Endothelial cell of umbilical vein (primary cell): ENCODE data around the gene NAE1. TPM values are rescaled to one million over a fixed set of nuclear protein-coding genes. Genes with fewer than 3 reads are reported as not detected.

Source experiments
- BruUV-seq: library from RNA; stranded (reverse); fragments of 400-500 nt; replicated peaks from 2 replicates; lab custom pipeline; 2021; lab: Mats Ljungman, UMichigan
- CTCF ChIA-PET: fragments of 300-600, 350-600 bp; sonication (Branson Sonifier 250); formaldehyde crosslinking; loops from one replicate; lab custom pipeline; 2021; ENCODE audit warnings: antibody characterized with exemption, inconsistent platforms; lab: Charles Lee
- POLR2A ChIA-PET: fragments of 300-600, 350-600 bp; sonication (Branson Sonifier 250); formaldehyde crosslinking; loops from one replicate; lab custom pipeline; 2021; ENCODE audit warnings: antibody characterized with exemption, inconsistent platforms; lab: Charles Lee
- DNase-seq: peaks from one replicate; pipeline ENCODE4 v3.0.0-alpha.2; 2011; ENCODE audit warnings: low read depth, low spot score
- FAIRE-seq: peaks from 2 replicates; lab custom pipeline; 2011; peaks lifted over from hg19 to GRCh38; lab: Jason Lieb, UNC
- H2AFZ ChIP-seq: 2 replicates; pipeline ENCODE4 v1.6.0; 2012; ENCODE audit warnings: low read depth, low read length, control low read depth, inconsistent platforms
- H3K27ac ChIP-seq: 2 replicates; pipeline ENCODE4 v1.5.1; 2011; ENCODE audit warnings: low read depth, mild to moderate bottlenecking, control low read depth, low read length, moderate library complexity; ENCODE audit not compliant: insufficient read depth
- H3K27me3 ChIP-seq, 2 experiments: 2 replicates each; pipeline versions ENCODE4 v1.6.0 to v1.6.1; 2011; ENCODE audit warnings: low read length in 2 of 2, mixed read lengths in 1 of 2; ENCODE audit not compliant: control insufficient read depth in 2 of 2, insufficient read depth in 2 of 2
- H3K36me3 ChIP-seq, 2 experiments: 2 replicates in 1 of 2; 3 replicates in 1 of 2; pipeline ENCODE4 v1.5.1; 2011; ENCODE audit warnings: low read length in 2 of 2, mild to moderate bottlenecking in 1 of 2, moderate library complexity in 1 of 2; ENCODE audit not compliant: control insufficient read depth in 2 of 2, insufficient read depth in 2 of 2; ENCODE audit errors: extremely low read depth in 1 of 2
- H3K4me1 ChIP-seq: 3 replicates; pipeline ENCODE4 v1.5.1; 2011; ENCODE audit warnings: mild to moderate bottlenecking, low read length; ENCODE audit not compliant: control insufficient read depth, insufficient read depth; ENCODE audit errors: extremely low read depth
- H3K4me2 ChIP-seq: 2 replicates; pipeline ENCODE4 v1.6.1; 2011; ENCODE audit warnings: low read length, control low read depth, mixed read lengths; ENCODE audit not compliant: insufficient read depth
- H3K4me3 ChIP-seq, 3 experiments: fragments of 200-600 bp in 1 of 3; sonication (generic), shearing (Covaris generic) in 1 of 3; replicated peaks in 1 of 3; 2 replicates each; pipeline ENCODE4 v1.5.1; 2011 to 2016; ENCODE audit warnings: control low read depth in 3 of 3, low read length in 3 of 3, mild to moderate bottlenecking in 2 of 3, inconsistent platforms in 1 of 3, low read depth in 1 of 3, moderate library complexity in 1 of 3; ENCODE audit not compliant: insufficient read depth in 1 of 3
- H3K79me2 ChIP-seq: 2 replicates; pipeline ENCODE4 v1.6.0; 2012; ENCODE audit warnings: low read length, inconsistent platforms; ENCODE audit not compliant: control insufficient read depth, insufficient read depth
- H3K9ac ChIP-seq: replicated peaks from 2 replicates; pipeline ENCODE3; 2011; ENCODE audit warnings: low read length, control low read depth; ENCODE audit not compliant: insufficient read depth; ENCODE audit errors: extremely low read depth
- H3K9me1 ChIP-seq: replicated peaks from 3 replicates; pipeline ENCODE4 v1.6.0; 2011; ENCODE audit warnings: mild to moderate bottlenecking, low read length; ENCODE audit not compliant: control insufficient read depth, insufficient read depth; ENCODE audit errors: extremely low read depth
- H3K9me3 ChIP-seq: replicated peaks from 2 replicates; pipeline ENCODE4 v1.5.1; 2012; ENCODE audit warnings: low read length, inconsistent platforms; ENCODE audit not compliant: control insufficient read depth, insufficient read depth
- H4K20me1 ChIP-seq: replicated peaks from 2 replicates; pipeline ENCODE3; 2011; ENCODE audit warnings: mild to moderate bottlenecking, low read length; ENCODE audit not compliant: control insufficient read depth, insufficient read depth; ENCODE audit errors: extremely low read depth
- CTCF ChIP-seq, 2 donors: IDR thresholded peaks; 1 replicate in 1 of 2; 2 replicates in 1 of 2; pipeline ENCODE4 v1.5.1; 2011; ENCODE audit warnings: low read length in 2 of 2, mild to moderate bottlenecking in 2 of 2, moderate library complexity in 2 of 2, control low read depth in 1 of 2, inconsistent platforms in 1 of 2, low read depth in 1 of 2; ENCODE audit not compliant: insufficient read depth in 1 of 2; ENCODE audit errors: extremely low read depth in 1 of 2
- EZH2 ChIP-seq: IDR thresholded peaks from 2 replicates; pipeline ENCODE4 v1.6.1; 2012; ENCODE audit warnings: borderline replicate concordance, low read depth, mild to moderate bottlenecking, moderate library complexity, low read length, inconsistent platforms; ENCODE audit not compliant: severe bottlenecking
- FOS ChIP-seq: IDR thresholded peaks from 2 replicates; pipeline ENCODE4 v1.6.1; 2011; ENCODE audit warnings: mild to moderate bottlenecking, low read length, moderate library complexity, borderline replicate concordance; ENCODE audit not compliant: insufficient read depth
- GATA2 ChIP-seq: IDR thresholded peaks from 2 replicates; pipeline ENCODE4 v1.7.0; 2011; ENCODE audit warnings: low read depth, mild to moderate bottlenecking, moderate library complexity, mixed read lengths, low read length; ENCODE audit not compliant: insufficient read length, insufficient read depth
- JUN ChIP-seq: IDR thresholded peaks from 2 replicates; pipeline ENCODE4 v1.6.1; 2011; ENCODE audit warnings: borderline replicate concordance, low read depth; ENCODE audit not compliant: insufficient read length, insufficient read depth
- MAX ChIP-seq: IDR thresholded peaks from 2 replicates; pipeline ENCODE4 v1.6.1; 2011; ENCODE audit not compliant: insufficient read depth, insufficient read length
- MYC ChIP-seq: IDR thresholded peaks from one replicate; pipeline ENCODE4 v1.6.1; 2011; ENCODE audit warnings: mild to moderate bottlenecking, low read depth, low read length
- POLR2A ChIP-seq: IDR thresholded peaks from 2 replicates; pipeline ENCODE4 v1.6.1; 2012; ENCODE audit warnings: low read depth, mild to moderate bottlenecking, control low read depth, low read length
- POLR2AphosphoS5 ChIP-seq: IDR thresholded peaks from 2 replicates; pipeline ENCODE4 v1.6.1; 2012; ENCODE audit warnings: low read depth, mild to moderate bottlenecking, control low read depth, low read length, moderate library complexity; ENCODE audit not compliant: insufficient read depth
- dilution Hi-C: fragments of 300-500 bp; cut with MboI; formaldehyde crosslinking; loops from one replicate; pipeline ENCODE4 v1.15.0; 2019; ENCODE audit warnings: low sequenced_read_pairs; ENCODE audit not compliant: extremely low pct_ligation_motif_present
- intact Hi-C: fragments of 100-400 bp; cut with micrococcal nuclease; formaldehyde crosslinking; loops from one replicate; pipeline ENCODE4 v1.10.0; 2022
- polyA plus RNA-seq, 4 experiments: library from polyadenylated mRNA; depleted of rRNA in 3 of 4; stranded (reverse) in 3 of 4; unstranded in 1 of 4; fragments of >200 nt; gene quantifications; 2 replicates each; pipeline versions ENCODE4 v1.2.1 to v1.2.3, GENCODE V29; 2011 to 2012; ENCODE audit warnings: missing spikeins in 1 of 4
- total RNA-seq: library from RNA; stranded (reverse); gene quantifications from 2 replicates; pipeline ENCODE4 v1.2.3, GENCODE V29; 2021

The NAE1 gene
- total and polyA plus RNA-seq, 2 donors (not counting 3 experiments of a cell fraction or from before 2014, with no cell fraction given) = 23.6 to 64.3 TPM

- CTCF ChIA-PET = interaction anchor here (0.5 to 3.5 kb wide), 4 partner anchors 8 to 58 kb away, joined by 3 to 36 read pairs (median 9); partner anchors contain the start of gene NAE1
These were observed 12.0 kb upstream of the NAE1 start for GRCh38 chr16:66842765-66843164.

More at GRCh38 chr16:66842765-66843164, 12.0 kb upstream of the NAE1 start:
- Histone ChIP-seq H2AFZ (no peak overlapping the region), H3K9me1 (no peaks in the 10 kb centered on the region), H3K4me2 (no peak overlapping the region), H3K9ac (no peak overlapping the region), H3K9me3 (no peaks in the 10 kb centered on the region), H3K4me1 (peaks cover 2% of the 10 kb centered on the region), H3K79me2 (no peaks in the 10 kb centered on the region), H4K20me1 (no peaks in the 10 kb centered on the region), H3K36me3 (no peaks in the 10 kb centered on the region), H3K27ac (no peak overlapping the region), H3K4me3 (no peak overlapping the region), H3K27me3 (peaks cover 47 to 50% of the 10 kb centered on the region in 2 experiments)
- TF ChIP-seq FOS (no peak), POLR2AphosphoS5 (no peak), JUN (no peak), POLR2A (no peak), MAX (no peak), EZH2 (no peak), CTCF (IDR thresholded peaks at IDR 0.05; ENCODE audit: extremely low read depth in 1 of 2, insufficient read depth in 1 of 2, low read depth in 1 of 2, low read length in 2 of 2) (no peak), MYC (no peak), GATA2 (no peak)
- intact Hi-C loops (no loop called here), dilution Hi-C loops (no loop called here)
- POLR2A ChIA-PET = no interaction called here
- FAIRE-seq (no peak), DNase-seq (no peak)
- no TSS peak for BruUV-seq
